ENCODE data around the gene ATP8A2. TPM values are rescaled to one million over a fixed set of nuclear protein-coding genes. Genes with fewer than 3 reads are reported as not detected.
"Not testable (repeated sequence)": the region's sequence is repeated elsewhere in the genome, so short reads cannot be mapped to it uniquely, and the experiment has no call there.

Gene ATP8A2
- total and polyA plus RNA-seq, 2 of the 4 experiments (the other 2 are of a cell fraction): 0.02 to 0.18 TPM

- H2BK15ac ChIP-seq (ENCODE audit: low read depth, low read length); H3K79me1 ChIP-seq (ENCODE audit: low read depth in 1 of 2, low read length in 2 of 2); H4K91ac ChIP-seq (ENCODE audit: insufficient read depth, low read depth, low read length); H3K36me3 ChIP-seq (ENCODE audit: control insufficient read depth, insufficient read depth, low read length); H2BK120ac ChIP-seq (ENCODE audit: low read depth, low read length); H3K4me2 ChIP-seq (ENCODE audit: low read depth, low read length); H4K20me1 ChIP-seq (ENCODE audit: insufficient read depth, low read length); in situ Hi-C loops (cut with MboI; ENCODE audit: low sequenced_read_pairs); H4K5ac ChIP-seq (ENCODE audit: low read depth, low read length); H3K4ac ChIP-seq (ENCODE audit: low read depth, low read length); ATAC-seq (ENCODE audit: low read depth); H2AK5ac ChIP-seq (ENCODE audit: low read depth, low read length); H4K8ac ChIP-seq (ENCODE audit: low read depth in 2 of 2, low read length in 2 of 2); H3K9ac ChIP-seq (ENCODE audit: low read depth, low read length); H2AK9ac ChIP-seq (replicated peaks; ENCODE audit: low read depth, low read length, poor library complexity); intact Hi-C loops (cut with micrococcal nuclease); H3K27me3 ChIP-seq (ENCODE audit: control insufficient read depth, insufficient read depth, low read length); H2BK5ac ChIP-seq (ENCODE audit: low read depth, low read length, poor library complexity, severe bottlenecking); dilution Hi-C loops (cut with HindIII; ENCODE audit: low sequenced_read_pairs, unreplicated experiment); H3K4me1 ChIP-seq (ENCODE audit: control insufficient read depth, insufficient read depth, low read length); POLR2A ChIA-PET (ENCODE audit: unreplicated experiment); H3K56ac ChIP-seq (ENCODE audit: extremely low read depth, insufficient read depth, low read length); H3K27ac ChIP-seq (ENCODE audit: insufficient read depth, low read length); H3K18ac ChIP-seq (ENCODE audit: low read depth, low read length); DNase-seq; H3K4me3 ChIP-seq (ENCODE audit: insufficient read depth, low read depth, low read length); H3K14ac ChIP-seq (replicated peaks; ENCODE audit: low read depth, low read length); H2AFZ ChIP-seq (replicated peaks; ENCODE audit: low read length, poor library complexity); H3K9me3 ChIP-seq (ENCODE audit: control insufficient read depth, insufficient read depth, low read length); CTCF ChIA-PET; H2BK20ac ChIP-seq (ENCODE audit: low read depth, low read length); H3K9me1 ChIP-seq (ENCODE audit: insufficient read depth, low read length); H3K23ac ChIP-seq (ENCODE audit: low read depth, low read length); BruUV-seq (replicated peaks): not testable (repeated sequence)
- 66% methylated on average over 8 of the region's 9 CpGs; no CpG with 5 or more reads in 1 of the 2 experiments for WGBS, 2 experiments (ENCODE audit: extremely low coverage in 2 of 2, insufficient read length in 1 of 2)
These were observed 455.4 kb downstream of the ATP8A2 start for GRCh38 chr13:25827221-25827620.
